NCI-H524 treated with DMSO at 0.1 percent for 48 hours (cell line): ENCODE data around the gene FOXN3.
"Not testable (repeated sequence)": the region's sequence is repeated elsewhere in the genome, so short reads cannot be mapped to it uniquely, and the experiment has no call there.

Source experiments
- DNase-seq: peaks from one replicate; lab custom pipeline; 2025; lab: John Stamatoyannopoulos, UW

Gene FOXN3

GRCh38 chr14:89126461-89126860, 290.6 kb downstream of the FOXN3 start:
- no peak for DNase-seq

- DNase-seq = no peak
Observed at GRCh38 chr14:89125216-89125615, 291.8 kb downstream of the FOXN3 start.

GRCh38 chr14:89123851-89124250, 293.2 kb downstream of the FOXN3 start:
- DNase-seq = no peak

GRCh38 chr14:89123215-89123614, 293.8 kb downstream of the FOXN3 start:
- DNase-seq = no peak

GRCh38 chr14:89121968-89122620, 294.9 kb downstream of the FOXN3 start:
- peak; percentile 35 for DNase-seq

GRCh38 chr14:89117012-89117411, 300.0 kb downstream of the FOXN3 start:
- no peak for DNase-seq

GRCh38 chr14:89114109-89114508, 302.9 kb downstream of the FOXN3 start:
- no peak for DNase-seq

GRCh38 chr14:89112720-89113119, 304.3 kb downstream of the FOXN3 start:
- no peak for DNase-seq

GRCh38 chr14:89111766-89112543, 305.1 kb downstream of the FOXN3 start:
- DNase-seq = not testable (repeated sequence)

- not testable (repeated sequence) for DNase-seq
Observed at GRCh38 chr14:89111232-89111631, 305.8 kb downstream of the FOXN3 start.

GRCh38 chr14:89110110-89110509, 306.9 kb downstream of the FOXN3 start:
- DNase-seq = no peak

GRCh38 chr14:89108608-89109007, 308.4 kb downstream of the FOXN3 start:
- no peak for DNase-seq

- peak; percentile 98 for DNase-seq
Observed at GRCh38 chr14:89107626-89108025, 309.4 kb downstream of the FOXN3 start.
